Measurements from ENCODE around the gene PRKCZ. TPM values are rescaled to one million over a fixed set of nuclear protein-coding genes. Genes with fewer than 3 reads are reported as not detected.

Gene PRKCZ
- total and polyA plus RNA-seq, 2 experiments from 2014 or later = 1.4 to 2.8 TPM

GRCh38 chr1:2098839-2099785, 48.9 kb downstream of the PRKCZ start:
- H2AFZ ChIP-seq = no peak overlapping the region

GRCh38 chr1:2099886-2100779, 49.9 kb downstream of the PRKCZ start:
- Histone ChIP-seq H2AFZ (no peak overlapping the region), H3K36me3 (ENCODE audit: low read depth) (no peaks in the 10 kb centered on the region), H3K4me3 (no peak overlapping the region), H3K9me2 (ENCODE audit: insufficient read depth) (no peaks in the 10 kb centered on the region), H3K79me2 (ENCODE audit: insufficient read depth) (no peaks in the 10 kb centered on the region), H4K20me1 (ENCODE audit: insufficient read depth) (no peaks in the 10 kb centered on the region), H3K4me1 (ENCODE audit: insufficient read depth) (no peaks in the 10 kb centered on the region), H3K4me2 (ENCODE audit: unreplicated experiment) (no peak overlapping the region), H3K27ac (no peak overlapping the region), H3F3A (ENCODE audit: insufficient read depth) (no peaks in the 10 kb centered on the region), H3K9ac (no peak overlapping the region), H3K27me3 (replicated peaks; ENCODE audit: insufficient read depth) (peaks cover 14% of the 10 kb centered on the region; the same call in 1 of the 2 replicates), H3K9me3 (ENCODE audit: low read depth) (no peaks in the 10 kb centered on the region)
- TF ChIP-seq EZH2phosphoT487 (IDR thresholded peaks at IDR 0.05; ENCODE audit: insufficient read depth, low read depth) (no peak), EZH2 (IDR thresholded peaks at IDR 0.05; ENCODE audit: insufficient read depth, poor library complexity, severe bottlenecking) (no peak)
- peak; percentile 20 for DNase-seq
- 59 to 60% methylated on average over 22 of the region's 22 CpGs for WGBS, 2 experiments (ENCODE audit: low coverage in 1 of 2, low lambda C conversion rate in 2 of 2, missing lambda C conversion rate in 2 of 2)
- in situ Hi-C loops (cut with MboI) = no loop called here

More at GRCh38 chr1:2098839-2099785, 48.9 kb downstream of the PRKCZ start:
- Histone ChIP-seq H3K27me3 (replicated peaks; ENCODE audit: insufficient read depth) (peaks cover 14% of the 10 kb centered on the region; the same call in 1 of the 2 replicates), H3K4me2 (ENCODE audit: unreplicated experiment) (no peak overlapping the region), H3K79me2 (ENCODE audit: insufficient read depth) (no peaks in the 10 kb centered on the region), H3K4me1 (ENCODE audit: insufficient read depth) (no peaks in the 10 kb centered on the region), H3K27ac (no peak overlapping the region), H3K4me3 (no peak overlapping the region), H3K9ac (no peak overlapping the region), H3F3A (ENCODE audit: insufficient read depth) (no peaks in the 10 kb centered on the region), H4K20me1 (ENCODE audit: insufficient read depth) (no peaks in the 10 kb centered on the region), H3K36me3 (ENCODE audit: low read depth) (no peaks in the 10 kb centered on the region), H3K9me3 (ENCODE audit: low read depth) (no peaks in the 10 kb centered on the region), H3K9me2 (ENCODE audit: insufficient read depth) (no peaks in the 10 kb centered on the region)
- TF ChIP-seq EZH2 (IDR thresholded peaks at IDR 0.05; ENCODE audit: insufficient read depth, poor library complexity, severe bottlenecking) (no peak), EZH2phosphoT487 (IDR thresholded peaks at IDR 0.05; ENCODE audit: insufficient read depth, low read depth) (no peak)
- DNase-seq = no peak
- in situ Hi-C loops (cut with MboI) = no loop called here
- 56 to 60% methylated on average over 33 to 35 of the region's 35 CpGs for WGBS, 2 experiments (ENCODE audit: low coverage in 1 of 2, low lambda C conversion rate in 2 of 2, missing lambda C conversion rate in 2 of 2)

DNA sequence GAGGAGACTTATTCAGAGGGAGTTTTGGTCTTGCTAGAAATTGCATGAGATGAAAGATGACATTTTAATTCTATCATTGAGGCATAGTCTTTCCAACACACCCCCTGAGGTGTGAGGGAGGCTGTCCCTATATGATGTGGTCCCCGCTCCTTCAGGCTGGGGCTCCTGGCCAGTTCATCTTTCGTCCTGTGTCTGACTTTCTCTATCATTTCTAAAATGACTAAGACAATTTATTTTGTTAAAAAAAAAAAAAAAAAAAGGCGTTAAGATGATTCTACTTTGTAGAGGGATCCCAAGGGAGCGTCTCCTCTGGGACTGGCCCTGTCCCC, 50.5 kb downstream of the PRKCZ start:
- no peaks in the 10 kb centered on the region for H3K79me2 ChIP-seq (ENCODE audit: insufficient read depth)
- DNase-seq = no peak
- WGBS, 2 experiments (ENCODE audit: low coverage in 1 of 2, low lambda C conversion rate in 2 of 2, missing lambda C conversion rate in 2 of 2) = 77 to 79% methylated on average over 4 of the region's 4 CpGs

GRCh38 chr1:2101531-2101930, 51.3 kb downstream of the PRKCZ start:
- Histone ChIP-seq H3K9me3 (ENCODE audit: low read depth) (no peaks in the 10 kb centered on the region), H3K79me2 (ENCODE audit: insufficient read depth) (no peaks in the 10 kb centered on the region), H3K27me3 (replicated peaks; ENCODE audit: insufficient read depth) (peaks cover 14% of the 10 kb centered on the region; the same call in 1 of the 2 replicates), H3K9me2 (ENCODE audit: insufficient read depth) (no peaks in the 10 kb centered on the region), H4K20me1 (ENCODE audit: insufficient read depth) (no peaks in the 10 kb centered on the region), H3K4me2 (ENCODE audit: unreplicated experiment) (no peak overlapping the region), H3K9ac (no peak overlapping the region), H2AFZ (no peak overlapping the region), H3K27ac (no peak overlapping the region), H3K4me1 (ENCODE audit: insufficient read depth) (no peaks in the 10 kb centered on the region), H3F3A (ENCODE audit: insufficient read depth) (no peaks in the 10 kb centered on the region), H3K36me3 (ENCODE audit: low read depth) (no peaks in the 10 kb centered on the region), H3K4me3 (no peak overlapping the region)
- in situ Hi-C loops (cut with MboI) = no loop called here
- WGBS, 2 experiments (ENCODE audit: low coverage in 1 of 2, low lambda C conversion rate in 2 of 2, missing lambda C conversion rate in 2 of 2) = 81 to 82% methylated on average over 16 of the region's 16 CpGs
- DNase-seq = no peak
- no peak for TF ChIP-seq EZH2 (IDR thresholded peaks at IDR 0.05; ENCODE audit: insufficient read depth, poor library complexity, severe bottlenecking)

More for the DNA sequence above, 50.5 kb downstream of the PRKCZ start:
- Histone ChIP-seq H3K36me3 (ENCODE audit: low read depth) (no peaks in the 10 kb centered on the region), H3K9ac (no peak overlapping the region), H3K4me2 (ENCODE audit: unreplicated experiment) (no peak overlapping the region), H3K9me2 (ENCODE audit: insufficient read depth) (no peaks in the 10 kb centered on the region), H3K27me3 (replicated peaks; ENCODE audit: insufficient read depth) (peaks cover 14% of the 10 kb centered on the region; the same call in 1 of the 2 replicates), H3F3A (ENCODE audit: insufficient read depth) (no peaks in the 10 kb centered on the region), H3K4me3 (no peak overlapping the region), H3K27ac (no peak overlapping the region), H2AFZ (no peak overlapping the region), H3K9me3 (ENCODE audit: low read depth) (no peaks in the 10 kb centered on the region), H4K20me1 (ENCODE audit: insufficient read depth) (no peaks in the 10 kb centered on the region), H3K4me1 (ENCODE audit: insufficient read depth) (no peaks in the 10 kb centered on the region)
- in situ Hi-C loops (cut with MboI) = no loop called here
- TF ChIP-seq EZH2phosphoT487 (IDR thresholded peaks at IDR 0.05; ENCODE audit: insufficient read depth, low read depth) (no peak), EZH2 (IDR thresholded peaks at IDR 0.05; ENCODE audit: insufficient read depth, poor library complexity, severe bottlenecking) (no peak)

Data from GM23248 (cell line).